Ramos (cell line): ENCODE measurements around the gene PTPN20.
"Not testable (repeated sequence)": the region's sequence is repeated elsewhere in the genome, so short reads cannot be mapped to it uniquely, and the experiment has no call there.

Source experiments
- in situ Hi-C: fragments of 300-500 bp; cut with MboI; formaldehyde crosslinking; loops from one replicate; pipeline ENCODE4 v1.14.3; 2022; ENCODE audit warnings: low sequenced_read_pairs; ENCODE audit not compliant: unreplicated experiment

PTPN20 gene

GRCh38 chr10:46948687-46949518, 37.7 kb downstream of the PTPN20 start:
- in situ Hi-C loops = not testable (repeated sequence)

DNA sequence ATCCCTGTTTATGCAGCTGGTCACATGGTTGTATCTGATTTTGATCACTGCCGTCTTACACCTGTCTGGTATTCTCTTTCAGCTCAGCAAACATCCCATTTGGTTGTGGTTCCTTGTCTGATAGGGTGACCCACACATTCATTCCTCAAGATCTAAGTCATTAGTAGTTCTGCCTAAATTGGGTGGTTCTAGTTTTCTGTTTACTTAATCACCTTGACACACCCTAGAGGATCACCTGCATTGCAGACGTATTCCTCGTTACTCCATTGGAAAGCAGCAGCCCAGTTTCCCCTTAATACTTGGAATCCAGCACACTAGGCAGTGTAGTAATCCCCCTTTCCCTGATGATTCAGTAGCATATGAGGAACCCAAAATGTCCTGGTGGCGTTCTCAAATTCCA, 41.3 kb downstream of the PTPN20 start:
- in situ Hi-C loops = not testable (repeated sequence)

DNA sequence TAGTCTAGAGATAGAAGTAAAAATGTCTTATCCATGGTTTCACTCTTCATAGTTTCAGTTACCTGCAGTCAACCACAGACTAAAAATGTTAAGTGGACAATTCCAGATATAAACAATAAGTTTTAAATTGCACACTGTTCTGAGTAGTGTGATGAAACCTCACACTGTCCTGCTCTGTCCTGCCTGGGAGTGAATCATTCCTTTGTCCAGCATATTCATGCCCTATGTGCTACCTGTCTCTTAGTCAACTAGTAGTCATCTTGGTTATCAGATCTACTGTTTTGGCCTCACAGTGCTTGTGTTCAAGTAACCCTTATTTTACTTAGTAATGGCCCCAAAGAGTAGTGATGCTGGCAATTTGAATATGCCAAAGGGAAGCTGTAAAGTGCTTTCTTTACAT, 49.5 kb downstream of the PTPN20 start:
- in situ Hi-C loops = not testable (repeated sequence)

- in situ Hi-C loops = not testable (repeated sequence)
These were observed 52.1 kb downstream of the PTPN20 start for GRCh38 chr10:46963356-46963755.

DNA sequence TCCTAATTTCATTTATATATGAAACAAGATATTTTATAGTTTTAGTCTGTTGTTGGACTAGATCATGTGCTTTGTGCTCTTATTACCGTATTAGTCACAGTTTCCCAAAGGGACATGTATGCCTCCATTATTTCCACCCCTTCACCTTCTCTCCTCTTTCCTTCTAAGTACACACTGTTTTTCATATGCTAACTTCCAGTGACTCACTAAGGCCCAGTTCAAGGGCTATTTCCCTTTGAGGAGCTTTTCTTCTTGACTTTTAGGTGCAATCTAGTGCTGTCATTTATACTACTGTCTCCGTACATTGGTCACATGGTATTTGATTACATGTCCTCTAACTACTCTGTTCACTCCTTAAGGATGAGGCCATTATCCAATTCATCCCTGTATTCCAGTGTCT, 55.8 kb downstream of the PTPN20 start:
- in situ Hi-C loops = not testable (repeated sequence)

DNA sequence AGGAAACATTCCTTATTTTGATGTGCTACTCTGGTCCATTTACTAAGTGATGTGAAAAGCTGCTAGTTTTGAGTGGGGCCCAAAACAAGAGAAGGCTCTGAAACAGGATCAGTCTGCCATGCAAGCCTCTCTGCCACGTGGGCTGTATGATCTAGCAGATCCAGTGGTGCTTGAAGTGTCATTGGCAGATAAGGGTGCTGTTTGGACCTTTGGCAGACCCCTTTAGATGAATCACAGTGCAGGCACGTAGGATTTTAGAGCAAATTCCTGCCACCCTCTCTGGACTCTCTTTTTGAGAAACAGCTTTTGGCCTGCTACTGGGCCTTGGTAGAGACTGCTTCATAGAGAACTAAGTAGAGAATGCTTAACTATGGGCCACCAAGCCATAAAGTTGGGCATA, 69.0 kb downstream of the PTPN20 start:
- in situ Hi-C loops = not testable (repeated sequence)

DNA sequence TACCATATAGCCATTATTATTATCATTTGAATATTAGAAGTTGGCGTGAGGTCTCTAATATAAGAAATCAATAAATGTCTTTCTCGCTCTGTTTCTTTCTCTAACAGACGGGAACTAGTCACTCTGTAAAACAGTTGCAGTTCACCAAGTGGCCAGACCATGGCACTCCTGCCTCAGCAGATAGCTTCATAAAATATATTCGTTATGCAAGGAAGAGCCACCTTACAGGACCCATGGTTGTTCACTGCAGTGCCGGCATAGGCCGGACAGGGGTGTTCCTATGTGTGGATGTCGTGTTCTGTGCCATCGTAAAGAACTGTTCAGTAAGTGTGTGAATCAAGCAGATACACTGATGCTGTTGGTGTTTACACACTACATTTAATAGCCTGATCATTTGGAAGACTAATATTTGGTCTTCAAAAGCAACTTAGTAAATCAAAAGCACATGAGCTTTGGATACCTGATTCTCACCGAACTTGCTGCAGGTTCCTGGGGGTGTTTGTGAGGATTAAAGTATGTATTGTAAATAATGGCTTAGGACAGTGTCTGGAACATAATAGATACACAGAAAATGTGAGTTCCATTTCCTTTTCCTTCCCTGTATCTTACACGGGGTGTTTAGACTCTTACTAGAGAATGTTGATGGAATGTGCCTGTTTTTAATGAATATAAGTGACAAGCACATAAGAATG, 76.2 kb downstream of the PTPN20 start:
- in situ Hi-C loops = not testable (repeated sequence)

- in situ Hi-C loops = no loop called here
These were observed 81.8 kb downstream of the PTPN20 start for GRCh38 chr10:46992803-46993561.

DNA sequence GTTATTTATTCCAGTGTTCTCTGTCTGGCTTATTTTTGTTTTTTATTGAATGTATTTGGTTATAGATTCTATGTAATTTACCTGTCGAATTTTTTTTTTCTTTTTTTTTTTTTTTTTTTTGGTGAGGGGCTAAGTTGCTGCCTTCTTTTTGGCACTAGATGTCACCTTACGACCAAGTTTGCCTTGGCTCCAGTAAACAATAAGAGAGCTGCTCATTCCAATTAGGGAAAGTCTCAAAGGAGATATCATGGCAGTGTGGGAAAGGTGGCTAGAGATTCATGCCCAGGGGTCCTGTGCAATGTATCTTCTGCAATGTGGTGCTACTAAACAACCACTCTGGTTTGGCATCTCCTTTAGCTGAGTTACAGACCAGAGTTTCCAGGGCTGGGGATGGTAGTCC, 84.0 kb downstream of the PTPN20 start:
- in situ Hi-C loops = no loop called here

DNA sequence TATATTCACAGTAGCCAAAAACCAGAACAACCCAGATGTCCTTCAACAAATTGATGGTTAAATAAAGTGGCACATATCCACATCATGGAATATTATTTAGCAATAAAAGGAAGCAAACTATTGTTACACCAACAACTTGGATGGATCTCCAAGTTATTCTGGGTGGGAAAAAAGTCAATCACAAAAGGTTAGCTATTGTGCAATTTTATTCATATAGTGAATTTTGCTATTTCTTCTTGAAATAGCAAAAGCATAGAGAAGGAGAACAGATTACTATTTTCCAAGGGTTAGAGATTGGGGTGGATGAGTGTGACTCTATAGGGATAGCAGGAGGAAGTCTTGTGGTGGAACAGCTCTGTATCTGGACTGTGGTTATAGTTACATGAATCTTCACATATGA, 87.0 kb downstream of the PTPN20 start:
- in situ Hi-C loops = no loop called here

- in situ Hi-C loops = no loop called here
These were observed 87.4 kb downstream of the PTPN20 start for GRCh38 chr10:46998595-46998994.

DNA sequence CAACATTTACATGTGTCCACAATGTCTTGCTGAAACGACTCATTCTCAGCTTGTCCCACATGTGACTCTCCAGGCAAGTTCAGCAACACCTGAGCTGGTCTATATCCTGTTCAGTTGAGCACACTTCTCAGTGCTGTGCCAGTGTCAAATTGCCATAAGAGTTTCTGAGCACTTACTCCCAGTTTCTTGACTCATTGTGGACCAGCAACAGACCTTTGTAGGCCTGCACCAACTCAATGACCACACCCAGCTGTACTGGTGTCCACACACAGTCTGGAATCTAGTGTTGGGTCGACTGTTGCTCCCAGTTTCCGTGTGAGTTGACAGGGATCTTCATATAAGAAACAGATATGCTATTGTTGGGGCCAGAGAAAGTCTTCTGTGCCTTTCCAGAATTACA, 88.0 kb downstream of the PTPN20 start:
- in situ Hi-C loops = no loop called here

DNA sequence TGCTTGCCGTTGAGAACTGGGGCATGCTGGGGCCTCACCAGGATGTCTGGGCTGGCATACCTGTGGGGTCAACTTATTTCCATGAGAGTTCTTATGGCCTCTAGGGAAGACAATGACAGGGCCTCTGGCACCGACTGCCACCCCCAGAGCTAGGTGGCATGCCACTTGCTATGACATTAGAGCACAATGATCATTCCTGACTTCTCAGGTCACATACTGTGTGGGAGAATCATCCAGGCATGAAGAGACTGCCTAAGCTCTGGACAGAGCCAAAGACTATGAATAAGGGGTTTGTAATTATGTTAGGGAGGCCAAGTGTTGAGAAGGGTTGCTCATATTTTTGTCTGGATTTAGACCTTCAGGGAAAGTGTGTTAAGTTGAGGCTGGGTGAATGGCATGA, 97.5 kb downstream of the PTPN20 start:
- in situ Hi-C loops = no loop called here

- in situ Hi-C loops = no loop called here
These were observed 98.1 kb downstream of the PTPN20 start for GRCh38 chr10:47009215-47009838.

DNA sequence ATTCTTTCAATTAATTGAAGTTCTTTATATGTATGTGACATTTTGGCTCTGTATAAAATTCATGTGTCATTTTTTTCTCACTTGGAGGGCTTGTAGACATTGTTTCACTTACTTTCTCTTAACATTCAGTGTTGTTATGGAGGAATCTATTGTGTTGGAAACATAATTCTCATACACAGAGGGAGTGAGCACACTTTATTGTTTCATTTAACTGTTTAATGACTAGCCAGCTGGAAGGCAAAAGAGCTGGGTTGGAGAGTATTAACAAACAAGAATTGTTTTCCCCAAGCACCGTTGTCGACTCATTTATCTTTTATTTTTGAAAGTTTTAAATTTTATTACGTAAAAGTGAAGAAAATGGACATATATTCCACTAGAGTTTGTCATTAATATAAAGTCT, 98.8 kb downstream of the PTPN20 start:
- in situ Hi-C loops = no loop called here

GRCh38 chr10:47012214-47012613, 101.0 kb downstream of the PTPN20 start:
- in situ Hi-C loops = no loop called here

DNA sequence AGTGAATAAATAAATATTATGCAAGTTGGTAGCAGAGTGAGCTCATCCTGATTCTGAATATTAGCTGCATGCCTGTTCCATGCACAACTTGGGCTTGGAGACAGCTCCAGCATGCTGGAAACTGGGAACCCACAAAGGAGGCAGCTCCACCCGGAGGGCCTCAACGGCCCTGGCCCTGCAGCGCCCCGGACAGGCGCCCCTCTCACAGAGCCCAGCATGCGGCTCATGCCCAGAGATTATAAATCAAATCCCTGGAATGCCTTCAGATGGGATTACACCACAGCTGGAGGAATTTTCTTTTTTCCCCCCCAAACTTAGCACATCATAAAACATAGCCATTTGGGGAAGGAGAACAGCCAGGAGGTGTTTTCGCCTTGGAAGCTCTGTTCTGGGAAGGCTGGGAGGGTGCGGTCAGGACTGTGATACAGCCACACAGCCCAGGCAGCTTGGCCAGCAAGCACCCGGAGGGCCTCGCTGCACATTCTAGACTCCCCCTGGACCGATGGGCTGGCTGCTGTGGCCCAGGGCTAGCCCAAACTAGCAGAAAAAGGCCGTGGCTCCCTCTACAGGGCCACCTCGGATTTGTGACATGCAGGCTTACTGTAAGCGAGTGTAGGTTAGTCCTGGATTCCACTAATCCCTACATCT, 102.4 kb downstream of the PTPN20 start:
- in situ Hi-C loops = no loop called here

DNA sequence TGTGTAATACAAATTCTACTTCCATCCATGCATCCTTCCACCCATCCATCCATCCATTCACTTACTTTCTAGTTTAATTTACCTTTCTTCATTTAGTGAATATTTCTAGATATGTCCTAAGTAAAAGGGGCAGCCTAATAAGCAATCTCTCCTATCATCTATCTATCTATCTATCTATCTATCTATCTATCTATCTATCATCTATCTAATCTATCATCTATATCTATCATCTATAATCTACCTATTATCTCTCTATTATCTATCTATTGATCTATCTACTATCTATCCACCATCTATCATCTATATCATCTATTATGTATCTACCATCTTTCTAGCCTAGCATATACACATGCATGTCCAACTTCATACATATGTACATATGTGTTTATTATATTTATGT, 104.2 kb downstream of the PTPN20 start:
- in situ Hi-C loops = no loop called here

- in situ Hi-C loops = no loop called here
These were observed 105.3 kb downstream of the PTPN20 start for GRCh38 chr10:47016564-47016963.
